NCI-H82 (cell line): ENCODE data around the gene SCNN1G.
"Not testable (repeated sequence)": the region's sequence is repeated elsewhere in the genome, so short reads cannot be mapped to it uniquely, and the experiment has no call there.

Experiments
- DNase-seq: peaks from one replicate; lab custom pipeline; 2025; lab: John Stamatoyannopoulos, UW

The SCNN1G gene

GRCh38 chr16:23252310-23252709 is 69.8 kb downstream of the SCNN1G start:
- DNase-seq: no peak

- not testable (repeated sequence) for DNase-seq
These were observed 71.1 kb downstream of the SCNN1G start for GRCh38 chr16:23253650-23254049.

GRCh38 chr16:23254338-23254737 is 71.8 kb downstream of the SCNN1G start:
- DNase-seq: no peak

GRCh38 chr16:23255000-23255399 is 72.5 kb downstream of the SCNN1G start:
- DNase-seq: no peak

GRCh38 chr16:23256440-23256839 is 73.9 kb downstream of the SCNN1G start:
- DNase-seq: no peak

GRCh38 chr16:23257682-23258081 is 75.1 kb downstream of the SCNN1G start:
- no peak for DNase-seq

- DNase-seq: no peak
These were observed 76.3 kb downstream of the SCNN1G start for GRCh38 chr16:23258919-23259237.
